HUDEP-2 (cell line): ENCODE results near the gene DNAJC4.

Source experiments
- DNase-seq, 76 experiments: peaks; one replicate each; lab custom pipeline; 2025; ENCODE audit not compliant: unreplicated experiment in 76 of 76; lab: John Stamatoyannopoulos, UW

Gene DNAJC4, protein sequence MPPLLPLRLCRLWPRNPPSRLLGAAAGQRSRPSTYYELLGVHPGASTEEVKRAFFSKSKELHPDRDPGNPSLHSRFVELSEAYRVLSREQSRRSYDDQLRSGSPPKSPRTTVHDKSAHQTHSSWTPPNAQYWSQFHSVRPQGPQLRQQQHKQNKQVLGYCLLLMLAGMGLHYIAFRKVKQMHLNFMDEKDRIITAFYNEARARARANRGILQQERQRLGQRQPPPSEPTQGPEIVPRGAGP

DNA sequence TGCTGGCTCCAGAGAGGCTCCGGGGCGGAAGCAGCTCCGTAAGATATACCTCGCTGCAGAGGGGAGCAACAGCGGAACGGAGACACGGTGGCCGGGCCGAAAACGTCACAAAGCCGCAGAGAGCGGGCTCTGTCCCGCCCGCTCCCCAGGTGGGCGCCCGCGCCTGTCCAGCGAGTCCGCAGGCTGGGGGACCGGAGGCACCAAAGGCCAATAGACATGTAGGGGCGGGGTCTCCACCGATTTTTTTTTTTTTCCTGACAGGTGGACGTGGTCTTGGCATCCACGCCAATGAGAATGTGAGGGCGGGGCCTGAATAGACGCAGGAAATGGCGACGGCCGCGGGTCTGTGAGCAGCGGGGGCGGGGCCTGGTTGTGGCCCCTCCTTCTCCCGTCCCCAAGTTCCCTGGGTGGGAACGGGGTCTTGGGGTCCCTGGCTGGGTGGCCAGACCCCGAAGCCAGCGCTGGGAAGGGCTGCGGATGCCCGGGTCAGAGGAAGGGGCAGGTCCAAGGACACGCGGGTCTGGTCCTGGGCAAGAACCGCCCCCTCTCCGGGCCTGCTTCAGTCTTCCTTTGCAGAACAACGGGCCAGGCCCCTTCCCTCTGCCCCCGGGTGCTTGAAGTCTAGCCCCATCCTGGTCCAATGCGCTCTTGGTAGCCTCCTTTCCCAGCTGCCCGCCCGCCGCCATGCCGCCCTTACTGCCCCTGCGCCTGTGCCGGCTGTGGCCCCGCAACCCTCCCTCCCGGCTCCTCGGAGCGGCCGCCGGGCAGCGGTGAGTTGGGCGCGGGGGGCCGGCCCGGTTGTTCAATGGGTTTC, at the start of gene DNAJC4:
Gene DNAJC4 (plus strand): TSS at position 378 of the 814 bp plus-strand sequence. CDS start 307 bp downstream, at position 685.
- DNase-seq = peak in 69 of 76 experiments; percentile 43 to 90 (median 80)

DNA sequence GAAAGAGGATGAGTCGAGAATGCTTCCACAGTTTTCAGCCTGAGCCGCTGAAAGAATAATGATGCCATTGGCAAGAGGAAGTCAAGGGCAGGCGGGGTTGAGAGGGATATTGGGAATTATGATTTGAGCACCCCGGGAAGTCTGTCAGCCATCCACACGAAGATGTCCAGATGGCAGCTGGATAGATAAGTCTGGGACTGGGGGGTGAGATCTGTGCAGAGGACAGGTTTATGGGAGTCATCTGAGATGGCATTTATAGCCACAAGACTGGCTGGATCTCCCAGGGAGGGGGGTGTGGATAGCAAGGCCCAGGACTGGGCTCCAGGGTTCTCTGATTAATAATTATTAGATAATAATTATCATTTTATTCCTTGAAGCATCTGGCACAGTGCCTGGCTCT, 49.5 kb upstream of the DNAJC4 start:
- DNase-seq = no peak

DNA sequence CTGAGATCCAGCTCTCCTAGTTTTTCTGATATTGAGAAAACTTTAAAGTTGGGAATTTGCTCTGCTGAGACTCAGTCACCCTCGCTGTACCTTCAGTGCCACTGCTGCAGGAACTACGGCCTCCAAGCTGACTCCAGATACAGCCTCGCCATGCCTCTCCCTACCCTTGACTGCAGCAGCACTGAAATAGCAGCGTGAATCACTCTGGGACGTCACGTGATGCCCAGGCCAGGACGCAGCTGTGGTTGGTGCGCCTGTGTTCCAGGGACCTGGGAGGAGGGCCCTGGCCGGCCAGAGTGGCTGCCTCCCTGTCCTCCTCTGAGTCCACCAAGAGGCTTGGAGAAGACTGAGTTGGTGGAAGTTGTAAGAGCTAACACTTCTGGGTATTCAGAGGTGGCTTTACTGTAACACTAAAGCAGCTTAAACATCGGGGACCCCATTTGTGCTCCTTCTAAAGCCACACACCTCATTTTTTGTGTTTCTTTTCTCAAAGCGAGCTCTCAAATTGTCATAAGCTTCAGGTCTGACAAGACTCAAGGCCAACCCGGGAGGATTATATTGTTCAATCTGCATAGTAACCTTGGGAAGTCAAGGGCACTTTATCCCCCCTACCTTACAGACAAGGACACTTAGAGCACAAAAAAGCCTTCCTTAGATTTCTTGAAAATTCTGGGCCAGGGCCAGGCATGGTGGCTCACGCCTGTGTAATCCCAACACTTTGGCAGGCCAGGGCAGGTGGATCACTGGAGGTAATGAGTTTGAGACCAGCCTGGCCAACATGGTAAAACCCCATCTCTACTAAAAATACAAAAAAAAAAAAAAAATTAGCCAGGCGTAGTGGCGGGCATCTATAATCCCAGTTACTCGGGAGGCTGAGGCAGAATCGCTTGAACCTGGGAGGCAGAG, 48.6 kb upstream of the DNAJC4 start:
- peak in 71 of 76 experiments; percentile 30 to 89 (median 73) for DNase-seq

DNA sequence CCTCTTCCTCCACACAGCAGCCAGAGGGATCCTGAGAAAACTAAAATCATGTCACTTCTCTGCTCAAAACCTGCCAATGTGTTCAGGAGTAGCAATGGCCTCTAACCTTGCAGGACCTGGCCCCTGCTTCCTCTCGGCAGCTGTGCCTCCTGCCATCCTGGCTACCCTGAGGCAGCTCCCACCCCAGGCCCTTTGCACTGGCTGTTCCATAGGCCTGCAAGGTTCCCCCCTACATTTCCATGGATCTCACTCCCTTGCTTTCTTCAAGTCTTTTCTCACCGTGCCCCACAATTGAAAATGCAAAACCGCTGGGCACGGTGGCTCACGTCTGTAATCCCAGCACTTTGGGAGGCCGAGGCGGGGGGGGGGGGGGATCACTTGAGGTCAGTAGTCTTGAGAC, 46.5 kb upstream of the DNAJC4 start:
- no peak for DNase-seq

DNA sequence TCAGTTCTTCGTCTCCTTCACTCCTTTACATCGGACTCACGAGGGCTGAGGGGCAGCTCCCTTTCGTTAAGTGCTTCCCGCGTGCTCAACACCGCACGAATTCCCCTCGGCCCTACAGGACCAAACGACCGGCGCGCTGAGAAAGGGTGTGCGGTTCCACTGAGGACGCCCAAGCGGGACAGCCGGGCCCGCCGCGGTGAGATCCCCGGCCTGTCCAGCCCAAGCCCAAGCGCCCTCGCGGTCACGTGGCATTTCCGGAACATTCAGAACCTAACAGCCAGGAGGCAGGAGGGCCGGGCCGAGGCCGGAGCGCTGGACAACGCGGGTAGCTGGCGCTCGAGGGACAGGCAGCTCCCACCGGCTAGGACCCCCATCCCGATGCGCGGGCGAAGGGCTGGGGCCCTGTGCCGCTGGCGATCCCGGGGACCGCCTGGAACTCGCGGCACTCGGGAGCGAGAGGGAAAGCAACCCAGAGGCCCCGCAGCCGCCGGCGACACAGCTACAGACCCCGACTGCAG, 45.1 kb upstream of the DNAJC4 start:
- DNase-seq = peak in 59 of 76 experiments; percentile 42 to 95 (median 73)

DNA sequence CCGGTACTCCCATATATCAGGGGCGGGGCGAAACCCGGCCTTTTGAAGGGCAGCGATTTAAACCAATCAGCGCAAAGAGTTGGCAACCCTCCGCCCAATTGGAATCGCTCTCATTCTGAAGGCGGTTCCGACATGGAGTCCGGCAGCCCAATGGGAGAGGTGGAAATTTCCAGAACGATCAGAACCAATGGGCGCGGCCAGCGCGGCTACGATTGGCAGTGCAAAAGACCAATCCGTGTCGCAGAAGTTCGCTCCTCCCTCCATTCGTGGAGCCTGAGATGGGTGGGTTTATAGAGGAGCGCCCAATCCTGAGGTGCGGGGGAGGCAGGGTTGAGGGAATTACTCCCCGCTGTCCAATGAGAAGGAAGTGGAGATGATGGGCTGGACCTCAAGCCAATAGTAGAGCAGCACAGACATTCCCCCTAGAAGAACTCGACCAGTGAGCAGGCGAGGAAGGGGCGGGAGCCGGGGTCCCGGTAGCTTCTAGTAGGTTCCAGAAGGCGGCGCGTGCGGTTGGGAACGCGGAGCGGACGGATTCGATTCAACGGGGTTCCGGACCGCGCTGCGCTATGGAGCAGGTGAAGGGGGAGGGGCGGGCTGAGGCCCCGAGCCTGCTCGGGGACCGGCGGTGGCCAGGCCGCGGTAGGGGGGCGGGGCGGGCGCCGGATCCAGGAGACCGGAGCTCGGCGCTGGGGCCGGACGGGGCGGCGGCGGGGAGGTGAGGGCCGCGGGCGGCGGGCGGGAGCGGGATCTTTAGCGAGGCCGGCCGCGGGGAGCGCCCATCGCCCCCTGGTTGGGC, 44.5 kb upstream of the DNAJC4 start, which contains the start of gene STIP1:
Gene STIP1 (plus strand): TSS at position 479 of the 799 bp plus-strand sequence. CDS start 91 bp downstream, at position 570.
- DNase-seq = peak in 75 of 76 experiments; percentile 91 to 100 (median 99)

DNA sequence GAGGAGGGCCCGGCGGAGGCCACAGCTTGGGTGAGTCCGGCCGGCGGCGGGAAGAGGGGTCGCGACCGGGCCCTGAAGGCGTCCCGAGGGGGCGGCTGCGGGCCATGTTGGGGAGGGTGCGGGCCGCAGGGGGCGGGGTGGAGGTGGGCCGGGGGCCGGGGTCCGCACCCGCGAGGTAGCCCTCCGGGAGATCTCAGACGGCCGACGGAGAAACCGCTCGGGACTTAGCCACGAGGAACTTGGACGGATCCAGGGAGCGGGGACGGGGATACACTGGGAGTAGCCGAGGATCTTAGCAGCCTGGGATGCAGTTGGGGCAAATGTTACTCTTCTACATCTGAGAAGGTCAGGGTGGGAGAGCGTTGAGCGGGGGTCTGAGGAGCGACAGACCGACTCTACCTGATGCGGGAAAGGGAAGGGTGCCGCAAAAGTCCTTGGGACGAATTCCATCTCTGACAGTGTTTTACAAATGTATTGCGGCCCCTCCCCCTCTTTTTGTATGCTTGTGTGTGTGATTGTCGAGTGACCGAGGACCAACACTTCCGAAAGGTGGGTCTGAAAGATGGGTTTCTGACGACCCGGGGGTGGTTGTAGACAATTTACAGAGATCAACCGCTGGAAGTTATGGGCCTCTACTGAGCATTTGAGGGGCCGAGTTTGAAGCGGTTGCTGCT, 43.7 kb upstream of the DNAJC4 start:
- DNase-seq = peak in 3 of 76 experiments; percentile 3 to 12 (median 8)

DNA sequence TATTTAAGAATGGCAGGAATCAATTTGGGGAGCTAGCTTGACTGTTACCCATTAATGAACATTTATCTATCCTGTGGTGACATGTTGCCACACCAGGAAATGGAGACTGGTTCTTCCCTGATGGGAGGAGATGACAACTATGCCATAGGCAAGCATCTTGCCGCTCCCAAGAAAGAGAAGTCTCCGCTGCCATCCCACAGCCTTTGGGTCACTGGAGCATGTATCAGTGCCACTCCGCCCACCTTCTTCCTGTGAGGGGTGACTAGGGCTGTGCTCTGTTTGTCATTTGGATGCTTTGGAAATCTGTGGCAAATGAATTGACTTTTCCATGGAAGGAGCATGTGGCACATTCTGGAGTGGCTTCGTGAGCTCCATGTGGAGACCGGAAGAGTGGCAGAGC, 37.9 kb upstream of the DNAJC4 start:
- no peak for DNase-seq

DNA sequence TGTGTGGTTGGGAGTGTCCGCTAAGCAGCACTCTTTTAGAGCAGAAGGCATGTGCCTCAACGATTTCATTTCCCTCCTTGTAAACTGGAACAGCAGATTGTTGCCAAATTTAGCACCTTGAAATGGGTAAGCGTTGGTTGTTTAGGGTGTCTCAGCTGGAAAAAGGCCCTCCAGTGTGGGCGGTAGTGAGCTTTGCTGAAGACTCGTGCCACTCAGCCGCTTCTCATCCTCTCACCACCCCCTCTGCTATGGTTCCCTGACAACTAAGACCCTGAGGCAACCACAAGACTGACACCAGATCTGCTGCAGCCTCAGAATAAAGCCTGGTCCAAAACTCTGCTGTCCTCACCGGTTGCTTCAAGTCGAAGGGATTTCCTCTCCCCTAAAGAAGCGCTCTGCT, 33.7 kb upstream of the DNAJC4 start:
- DNase-seq = no peak

DNA sequence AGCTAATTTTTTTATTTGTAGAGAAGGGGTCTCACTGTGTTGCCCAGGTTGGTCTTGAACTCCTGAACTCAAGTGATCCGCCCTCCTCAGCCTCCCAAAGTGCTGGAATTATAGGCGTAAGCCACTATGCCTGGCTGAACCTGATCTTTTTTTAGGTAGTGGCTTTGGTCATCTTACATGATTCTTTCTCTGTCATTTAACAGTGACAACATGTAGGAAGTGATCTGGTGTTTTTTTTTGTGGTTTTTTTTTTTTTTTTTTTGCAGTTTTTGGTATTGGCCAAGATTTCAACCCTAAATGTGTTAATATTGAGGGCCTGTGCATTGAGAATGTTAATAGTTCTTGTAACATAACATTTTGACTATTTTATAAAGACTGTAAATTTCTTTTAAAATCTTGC, 31.8 kb upstream of the DNAJC4 start:
- DNase-seq = no peak

DNA sequence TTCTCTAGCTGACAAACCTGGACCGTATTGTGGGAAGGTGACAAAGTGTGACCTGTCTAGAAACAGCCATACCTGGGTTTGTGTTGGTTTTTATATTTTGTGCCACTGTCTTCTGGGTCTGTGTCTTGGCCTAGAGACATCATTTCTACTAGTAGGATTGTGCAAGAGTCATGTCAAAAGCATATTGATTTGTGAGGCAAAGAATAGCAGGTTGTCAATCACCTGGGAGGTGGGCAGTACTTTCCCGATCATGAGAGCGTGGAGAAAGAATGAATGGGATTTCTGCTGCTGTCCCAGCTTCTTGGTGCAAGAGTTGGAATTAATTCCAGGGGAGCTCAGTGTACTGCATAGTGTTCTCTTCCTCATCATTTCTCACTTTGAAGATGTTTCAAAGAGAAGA, 28.8 kb upstream of the DNAJC4 start:
- DNase-seq = no peak

DNA sequence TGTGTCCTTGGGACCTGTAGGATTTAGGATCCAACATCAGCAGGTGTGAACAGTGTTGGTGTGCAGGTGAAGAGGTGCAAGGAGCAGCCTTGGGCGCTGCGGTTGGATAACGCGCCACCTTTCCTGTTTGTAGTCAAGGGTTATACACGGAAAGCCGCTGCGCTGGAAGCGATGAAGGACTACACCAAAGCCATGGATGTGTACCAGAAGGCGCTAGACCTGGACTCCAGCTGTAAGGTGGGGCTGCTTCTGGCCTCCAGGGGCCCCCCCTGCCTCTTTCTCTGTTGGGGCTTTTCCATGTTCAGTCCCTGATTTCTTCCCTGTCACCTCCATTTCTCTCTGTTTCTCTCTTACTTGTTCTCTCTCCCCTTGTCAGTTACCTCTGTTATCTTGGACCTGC, 27.4 kb upstream of the DNAJC4 start:
- DNase-seq = no peak

DNA sequence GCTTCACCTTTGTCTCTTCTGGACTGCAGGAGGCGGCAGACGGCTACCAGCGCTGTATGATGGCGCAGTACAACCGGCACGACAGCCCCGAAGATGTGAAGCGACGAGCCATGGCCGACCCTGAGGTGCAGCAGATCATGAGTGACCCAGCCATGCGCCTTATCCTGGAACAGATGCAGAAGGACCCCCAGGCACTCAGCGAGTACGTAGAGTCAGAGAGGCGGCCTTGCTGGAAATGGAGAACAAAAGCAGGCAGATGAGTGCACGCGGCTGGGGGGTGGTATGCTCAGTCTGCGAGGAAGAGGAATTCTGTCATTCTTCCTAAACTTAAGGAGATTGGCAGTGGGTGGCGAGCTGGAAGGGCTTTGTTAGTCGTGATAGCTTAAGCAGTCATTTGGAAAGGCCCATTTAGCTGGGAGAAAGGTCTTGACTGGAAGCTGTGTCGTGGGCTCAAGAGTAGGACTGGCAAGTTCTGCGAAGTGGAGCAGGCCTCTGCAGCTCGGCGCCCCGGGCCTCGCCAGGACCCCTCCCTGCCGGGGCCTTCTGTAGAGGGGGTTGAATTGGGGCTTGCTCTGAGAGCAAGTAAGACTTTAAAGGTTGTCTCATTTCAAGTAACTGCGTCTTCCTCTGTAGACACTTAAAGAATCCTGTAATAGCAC, 26.8 kb upstream of the DNAJC4 start:
- no peak for DNase-seq

DNA sequence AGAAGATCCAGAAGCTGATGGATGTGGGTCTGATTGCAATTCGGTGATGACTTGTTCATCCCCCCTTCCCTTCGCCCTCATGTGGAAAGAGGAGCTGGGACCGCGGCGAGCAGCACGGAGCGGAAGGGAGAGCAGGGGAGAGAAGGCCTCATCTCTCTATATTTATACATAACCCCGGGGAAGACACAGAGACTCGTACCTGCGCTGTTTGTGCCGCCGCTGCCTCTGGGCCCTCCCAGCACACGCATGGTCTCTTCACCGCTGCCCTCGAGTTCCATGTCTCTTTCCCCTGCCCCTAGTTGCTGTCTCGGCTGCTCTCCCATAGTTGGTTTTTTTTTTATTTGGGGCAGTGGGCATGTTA, 26.3 kb upstream of the DNAJC4 start:
- no peak for DNase-seq

DNA sequence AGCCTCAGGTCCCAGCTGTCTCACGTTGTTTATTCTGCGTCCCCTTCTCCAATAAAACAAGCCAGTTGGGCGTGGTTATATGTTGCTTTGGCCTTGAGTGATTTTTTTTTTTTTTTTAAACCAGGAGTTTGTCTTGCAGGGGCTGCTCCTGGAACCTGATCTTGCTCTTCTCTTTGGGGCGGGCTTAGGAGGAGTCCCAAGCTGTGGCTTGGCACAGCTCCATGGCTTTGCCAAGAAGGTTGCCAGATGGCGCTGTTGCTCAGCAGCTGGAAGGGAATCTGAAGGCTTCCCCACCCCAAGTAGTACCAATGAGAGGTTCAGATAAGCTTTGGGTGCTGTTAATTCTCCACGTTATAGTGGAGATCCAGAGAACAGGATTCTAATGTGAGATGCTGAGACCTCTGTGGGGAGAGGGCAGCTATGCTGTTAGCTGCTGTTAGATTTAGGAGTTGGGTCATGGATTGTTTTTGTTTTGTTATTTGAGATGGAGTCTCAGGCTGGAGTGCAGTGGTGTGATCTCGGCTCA, 25.8 kb upstream of the DNAJC4 start:
- DNase-seq = peak in 71 of 76 experiments; percentile 44 to 94 (median 84)

DNA sequence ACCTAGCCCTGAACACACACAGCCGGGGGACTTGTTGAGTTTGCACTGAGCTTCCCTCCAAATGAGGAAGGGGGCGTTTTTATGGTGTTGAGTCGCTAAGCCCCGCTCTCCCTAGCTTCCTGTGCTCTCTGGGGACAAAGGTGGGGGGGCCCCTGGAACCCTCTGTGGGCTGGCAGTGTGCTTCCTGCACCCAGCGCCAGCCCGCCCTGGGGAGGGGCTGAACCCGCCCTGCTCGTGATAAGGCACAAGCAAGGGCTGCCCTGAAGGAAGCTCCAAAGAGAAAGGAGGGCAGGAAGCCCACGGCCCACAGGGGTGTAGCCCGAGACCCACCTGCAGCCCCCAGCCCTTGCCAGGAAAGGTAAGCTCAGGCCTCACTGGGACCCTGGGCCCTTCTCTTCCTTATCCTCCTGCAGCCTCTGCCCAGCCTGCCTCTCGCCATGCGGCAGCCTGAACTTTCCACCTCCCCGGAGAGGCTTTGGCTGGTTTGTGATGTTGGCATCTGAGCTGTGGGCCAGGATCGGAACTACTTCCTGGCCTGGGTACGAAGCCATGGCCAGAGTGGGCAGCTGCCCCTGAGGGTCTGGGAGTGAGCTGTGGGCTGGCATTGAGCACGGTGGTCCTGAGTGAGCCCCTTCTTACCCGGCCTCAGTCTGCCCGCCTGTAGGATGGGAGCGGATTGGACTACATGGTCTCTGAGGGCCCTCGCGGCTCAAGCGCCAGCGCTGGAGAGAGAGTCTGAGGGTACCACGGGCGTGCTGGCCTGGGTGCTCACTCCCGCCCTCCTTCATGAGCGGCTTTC, 23.7 kb upstream of the DNAJC4 start, which contains the start of gene FERMT3:
Gene FERMT3 (plus strand): TSS at position 265 of the 799 bp plus-strand sequence. CDS start 644 bp downstream, outside the sequence.
- DNase-seq = peak in 68 of 76 experiments; percentile 20 to 81 (median 65)

DNA sequence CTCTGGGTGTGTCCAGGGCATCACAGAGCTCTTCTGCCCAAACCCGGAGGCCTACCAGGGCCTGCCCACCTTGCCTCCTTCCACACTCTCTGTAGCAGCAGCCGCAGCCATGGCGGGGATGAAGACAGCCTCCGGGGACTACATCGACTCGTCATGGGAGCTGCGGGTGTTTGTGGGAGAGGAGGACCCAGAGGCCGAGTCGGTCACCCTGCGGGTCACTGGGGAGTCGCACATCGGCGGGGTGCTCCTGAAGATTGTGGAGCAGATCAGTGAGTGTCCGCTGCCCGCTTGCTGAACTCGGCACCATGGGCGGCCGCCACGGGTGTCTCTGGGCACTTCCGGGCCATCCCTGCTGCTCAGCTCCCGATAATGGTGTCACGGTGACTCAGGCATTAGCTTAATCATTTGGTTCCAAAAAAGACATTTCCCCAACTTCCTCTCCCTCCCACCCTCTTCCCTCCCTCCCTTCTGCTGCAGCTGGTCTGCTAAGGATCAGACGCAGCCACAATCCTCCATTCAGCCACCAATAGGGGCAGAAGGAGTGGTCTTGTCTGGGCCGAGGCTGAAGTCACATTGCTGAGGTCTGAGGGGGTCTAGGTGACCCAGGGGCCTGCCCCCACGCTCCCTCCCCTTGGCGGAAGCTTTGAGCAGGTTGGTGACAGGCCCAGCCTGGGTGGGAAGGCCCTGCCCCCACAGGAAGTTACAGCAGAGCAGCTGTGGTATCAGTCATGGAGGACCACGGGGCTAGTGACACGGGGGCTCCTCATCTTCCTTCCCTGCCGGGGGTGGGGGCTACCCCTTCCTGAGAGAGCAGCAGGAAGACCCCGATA, 22.9 kb upstream of the DNAJC4 start:
- peak in 61 of 76 experiments; percentile 8 to 81 (median 48) for DNase-seq
